Measurements from ENCODE around the gene PACSIN2.
"Not testable (repeated sequence)": the region's sequence is repeated elsewhere in the genome, so short reads cannot be mapped to it uniquely, and the experiment has no call there.

GRCh38 chr22:42925031-42925430 is 89.9 kb downstream of the PACSIN2 start:
- TF ChIP-seq POLR2AphosphoS5, POLR2A, EP300 (IDR thresholded peaks at IDR 0.05): not testable (repeated sequence)
- TF ChIP-seq, protein P1, sequence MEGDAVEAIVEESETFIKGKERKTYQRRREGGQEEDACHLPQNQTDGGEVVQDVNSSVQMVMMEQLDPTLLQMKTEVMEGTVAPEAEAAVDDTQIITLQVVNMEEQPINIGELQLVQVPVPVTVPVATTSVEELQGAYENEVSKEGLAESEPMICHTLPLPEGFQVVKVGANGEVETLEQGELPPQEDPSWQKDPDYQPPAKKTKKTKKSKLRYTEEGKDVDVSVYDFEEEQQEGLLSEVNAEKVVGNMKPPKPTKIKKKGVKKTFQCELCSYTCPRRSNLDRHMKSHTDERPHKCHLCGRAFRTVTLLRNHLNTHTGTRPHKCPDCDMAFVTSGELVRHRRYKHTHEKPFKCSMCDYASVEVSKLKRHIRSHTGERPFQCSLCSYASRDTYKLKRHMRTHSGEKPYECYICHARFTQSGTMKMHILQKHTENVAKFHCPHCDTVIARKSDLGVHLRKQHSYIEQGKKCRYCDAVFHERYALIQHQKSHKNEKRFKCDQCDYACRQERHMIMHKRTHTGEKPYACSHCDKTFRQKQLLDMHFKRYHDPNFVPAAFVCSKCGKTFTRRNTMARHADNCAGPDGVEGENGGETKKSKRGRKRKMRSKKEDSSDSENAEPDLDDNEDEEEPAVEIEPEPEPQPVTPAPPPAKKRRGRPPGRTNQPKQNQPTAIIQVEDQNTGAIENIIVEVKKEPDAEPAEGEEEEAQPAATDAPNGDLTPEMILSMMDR (IDR thresholded peaks at IDR 0.05) = not testable (repeated sequence)

All from gastroesophageal sphincter (tissue), 3 donors.